Raji (cell line): Measurements from ENCODE around the gene RHBDD1.

ENCODE experiments used
- POLR2A ChIP-seq: IDR thresholded peaks from 2 replicates; pipeline ENCODE4 v1.6.1; 2011; ENCODE audit warnings: low read depth, low read length, control low read depth; ENCODE audit not compliant: insufficient read depth

RHBDD1 gene

GRCh38 chr2:227006189-227006897 lies 170.5 kb downstream of the RHBDD1 start:
- TF ChIP-seq POLR2A = no peak

GRCh38 chr2:227007148-227007547 lies 171.3 kb downstream of the RHBDD1 start:
- TF ChIP-seq POLR2A = no peak

GRCh38 chr2:227007940-227008339 lies 172.1 kb downstream of the RHBDD1 start:
- no peak for TF ChIP-seq POLR2A

DNA sequence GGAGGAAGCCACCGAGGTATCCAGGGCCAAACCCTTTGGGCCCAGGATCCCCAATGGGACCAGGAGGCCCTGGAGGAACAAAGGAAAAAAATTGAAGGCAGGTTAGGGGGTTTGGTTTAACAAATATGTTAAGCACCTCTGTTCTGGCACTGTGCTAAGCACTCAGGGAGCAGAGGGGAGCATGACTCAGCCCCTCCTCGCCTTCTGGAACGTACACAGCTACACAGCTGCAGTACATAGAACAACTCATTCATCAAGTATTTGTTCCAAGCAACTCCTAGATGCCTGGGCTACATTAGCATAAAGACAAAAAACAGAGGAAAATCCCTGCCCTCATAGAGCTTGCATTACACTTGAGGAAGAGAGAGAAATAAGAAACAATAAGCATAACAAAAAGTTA lies 174.6 kb downstream of the RHBDD1 start:
- no peak for TF ChIP-seq POLR2A

GRCh38 chr2:227013330-227013729 lies 177.5 kb downstream of the RHBDD1 start:
- TF ChIP-seq POLR2A = no peak

- no peak for TF ChIP-seq POLR2A
These were observed 178.0 kb downstream of the RHBDD1 start for GRCh38 chr2:227013881-227014280.

DNA sequence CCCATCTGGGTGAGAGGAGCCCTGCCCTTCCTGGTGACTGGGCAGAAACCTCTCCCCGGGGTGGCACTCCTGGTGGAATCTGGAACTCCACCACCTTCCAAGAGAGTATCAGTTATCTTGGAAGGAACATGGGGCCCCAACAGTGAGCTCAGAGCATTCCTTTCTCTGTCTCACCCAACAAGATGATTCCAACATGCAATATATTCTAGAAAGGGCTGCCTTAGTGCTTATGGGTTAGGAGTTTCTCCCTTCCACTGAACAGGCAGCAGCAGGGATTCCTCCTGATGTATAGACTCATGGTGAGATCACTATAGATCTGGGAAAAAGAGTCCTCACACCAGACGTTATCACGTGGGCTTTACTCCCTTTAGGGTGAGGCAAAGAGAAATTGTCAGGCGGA lies 181.0 kb downstream of the RHBDD1 start:
- TF ChIP-seq POLR2A = no peak

GRCh38 chr2:227020416-227020815 lies 184.6 kb downstream of the RHBDD1 start:
- TF ChIP-seq POLR2A = no peak

GRCh38 chr2:227022608-227023007 lies 186.8 kb downstream of the RHBDD1 start:
- TF ChIP-seq POLR2A = no peak

DNA sequence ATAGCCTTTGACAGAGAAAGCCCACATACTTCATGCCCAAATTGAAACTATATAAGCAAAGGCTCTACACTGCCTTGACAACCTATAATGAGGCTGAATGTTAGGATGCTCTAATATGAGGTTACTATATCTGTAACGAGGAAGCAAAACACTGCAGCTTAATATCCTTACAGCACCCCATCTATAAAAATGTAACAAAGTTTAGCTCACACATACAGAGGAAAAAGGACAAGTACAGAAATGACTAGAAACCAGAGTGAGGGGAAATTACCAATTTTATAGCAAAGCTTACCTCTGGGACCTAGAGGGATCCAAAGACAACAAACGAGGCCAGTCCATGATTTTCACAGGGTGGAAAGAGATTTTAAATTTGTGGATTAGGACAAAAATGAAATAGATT lies 189.7 kb downstream of the RHBDD1 start:
- no peak for TF ChIP-seq POLR2A

- no peak for TF ChIP-seq POLR2A
These were observed 193.7 kb downstream of the RHBDD1 start for GRCh38 chr2:227029426-227030105.

- no peak for TF ChIP-seq POLR2A
These were observed 194.9 kb downstream of the RHBDD1 start for GRCh38 chr2:227030789-227031188.

DNA sequence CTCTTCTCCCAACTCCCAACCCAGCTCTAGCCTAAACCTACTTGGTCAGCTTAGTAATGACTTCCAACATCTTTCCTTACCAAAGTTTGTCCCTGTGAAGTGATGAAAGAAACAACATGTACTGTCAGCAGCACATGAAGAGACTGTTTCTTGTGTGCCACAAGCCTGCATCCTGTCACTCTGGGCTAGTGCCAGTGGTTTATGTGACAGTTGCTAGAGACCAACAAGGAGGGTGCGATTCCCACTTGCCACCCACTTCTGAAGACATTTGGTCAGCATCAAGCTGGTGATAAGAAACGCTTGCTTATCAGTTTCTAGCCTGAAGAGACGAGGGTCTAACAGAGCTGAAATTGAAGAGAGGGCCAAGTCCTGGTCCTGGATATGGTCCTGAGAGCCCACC lies 195.5 kb downstream of the RHBDD1 start:
- no peak for TF ChIP-seq POLR2A

- no peak for TF ChIP-seq POLR2A
These were observed 197.8 kb downstream of the RHBDD1 start for GRCh38 chr2:227033471-227034148.

DNA sequence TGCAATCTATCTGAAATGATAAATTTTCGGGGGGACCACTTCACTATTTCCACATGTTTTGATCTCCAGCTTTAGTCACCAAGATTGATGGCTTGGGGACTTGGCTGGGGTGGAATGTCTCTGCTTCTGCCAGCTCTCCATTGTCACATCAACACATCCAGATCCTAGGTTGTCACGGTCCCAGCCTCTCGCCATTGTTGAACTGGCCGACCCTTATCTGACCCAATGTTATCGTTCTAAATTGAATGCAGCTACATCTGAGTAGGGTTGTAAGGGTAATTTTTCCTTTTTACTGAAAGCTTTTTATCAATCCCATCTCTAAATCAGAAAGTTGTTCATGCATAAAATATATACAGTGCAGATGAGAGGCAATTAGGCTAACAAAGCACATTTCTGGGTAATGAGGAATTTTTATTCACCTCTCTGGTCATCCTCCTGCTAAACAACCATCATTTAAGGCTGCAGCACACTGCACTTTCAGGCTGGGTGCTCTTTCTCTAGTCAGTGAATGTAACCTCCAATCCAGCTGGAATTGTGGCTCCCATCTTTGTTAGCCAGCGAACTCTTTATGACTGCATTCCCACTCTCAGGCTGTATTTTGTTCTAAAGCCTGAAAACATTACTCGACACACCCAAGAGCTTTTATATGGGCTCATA lies 200.0 kb downstream of the RHBDD1 start:
- TF ChIP-seq POLR2A = no peak

DNA sequence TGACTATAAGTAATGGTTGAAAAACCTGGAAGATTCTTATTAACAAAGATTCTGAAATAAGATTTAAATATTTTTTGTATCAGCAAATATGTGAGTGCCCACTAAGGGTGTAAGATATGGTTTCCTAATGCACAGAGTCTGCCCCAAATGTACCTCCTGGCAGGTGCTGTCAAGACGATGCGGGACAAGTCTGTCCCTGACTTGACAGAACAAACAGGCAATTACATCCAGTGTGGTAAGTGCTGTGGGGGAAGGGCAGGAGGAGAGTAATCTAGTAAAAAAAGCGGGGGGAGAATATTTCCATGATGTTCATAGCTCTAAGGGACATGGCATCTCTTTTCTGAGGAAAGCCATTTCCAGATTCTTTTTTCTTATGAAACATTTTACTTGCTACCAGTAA lies 200.7 kb downstream of the RHBDD1 start:
- TF ChIP-seq POLR2A = no peak

GRCh38 chr2:227038550-227039189 lies 202.8 kb downstream of the RHBDD1 start:
- TF ChIP-seq POLR2A = no peak
